ENCODE measurements around the gene TTC19. TPM values are rescaled to one million over a fixed set of nuclear protein-coding genes. Genes with fewer than 3 reads are reported as not detected.
A peak's percentile ranks its signal among the peaks of the same experiment; 100 is the strongest.

TTC19 gene, protein sequence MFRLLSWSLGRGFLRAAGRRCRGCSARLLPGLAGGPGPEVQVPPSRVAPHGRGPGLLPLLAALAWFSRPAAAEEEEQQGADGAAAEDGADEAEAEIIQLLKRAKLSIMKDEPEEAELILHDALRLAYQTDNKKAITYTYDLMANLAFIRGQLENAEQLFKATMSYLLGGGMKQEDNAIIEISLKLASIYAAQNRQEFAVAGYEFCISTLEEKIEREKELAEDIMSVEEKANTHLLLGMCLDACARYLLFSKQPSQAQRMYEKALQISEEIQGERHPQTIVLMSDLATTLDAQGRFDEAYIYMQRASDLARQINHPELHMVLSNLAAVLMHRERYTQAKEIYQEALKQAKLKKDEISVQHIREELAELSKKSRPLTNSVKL
- total RNA-seq, result 47.2 and 60.4 TPM in 2 replicates

DNA sequence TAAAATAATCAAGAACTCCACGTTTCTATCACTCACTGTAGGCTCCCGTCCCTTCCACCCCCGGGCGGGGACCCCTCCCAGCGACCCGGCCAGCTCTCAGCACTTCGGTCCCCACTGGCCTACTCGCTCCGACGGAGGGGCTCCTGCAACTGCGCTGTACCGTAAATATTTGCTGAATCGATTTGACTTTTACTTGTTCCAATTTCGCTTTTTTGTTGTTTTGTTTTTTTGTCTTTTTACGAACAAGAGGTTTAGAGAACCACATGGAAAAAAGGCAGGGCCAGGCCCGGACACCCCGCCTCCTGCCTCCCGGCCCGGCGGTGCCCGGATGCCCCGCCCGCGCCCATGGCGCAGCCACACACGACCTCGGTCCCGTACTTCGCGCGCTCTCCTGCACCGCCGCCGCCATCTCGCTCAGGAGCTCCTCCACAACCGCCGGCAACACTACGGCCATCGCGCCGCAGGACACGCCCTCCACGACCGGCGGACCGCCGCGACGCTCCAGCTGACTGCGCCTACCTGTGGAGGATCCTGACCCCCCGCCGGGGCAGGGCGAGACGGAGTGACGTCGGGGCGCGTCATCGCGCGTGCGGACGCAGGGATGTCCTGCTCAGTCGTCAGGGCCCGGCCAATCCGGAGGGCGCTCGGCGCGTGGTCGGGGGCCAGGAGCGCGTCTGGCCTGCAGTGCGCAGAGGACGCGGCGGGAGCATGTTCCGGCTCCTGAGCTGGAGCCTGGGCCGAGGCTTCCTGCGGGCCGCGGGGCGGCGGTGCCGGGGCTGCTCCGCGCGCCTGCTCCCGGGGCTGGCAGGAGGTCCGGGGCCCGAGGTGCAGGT is at the start of gene TTC19, which contains the start of gene ZSWIM7:
TTC19 (plus strand) TSS at position 684 of the 833 bp plus-strand sequence; CDS start at position 709, 25 bp downstream.
ZSWIM7 (minus strand) TSS at position 564 of the 833 bp plus-strand sequence; CDS start at position 454, 110 bp downstream.
- peak; percentile 83 for DNase-seq (ENCODE audit: low read depth, low spot score)

DNA sequence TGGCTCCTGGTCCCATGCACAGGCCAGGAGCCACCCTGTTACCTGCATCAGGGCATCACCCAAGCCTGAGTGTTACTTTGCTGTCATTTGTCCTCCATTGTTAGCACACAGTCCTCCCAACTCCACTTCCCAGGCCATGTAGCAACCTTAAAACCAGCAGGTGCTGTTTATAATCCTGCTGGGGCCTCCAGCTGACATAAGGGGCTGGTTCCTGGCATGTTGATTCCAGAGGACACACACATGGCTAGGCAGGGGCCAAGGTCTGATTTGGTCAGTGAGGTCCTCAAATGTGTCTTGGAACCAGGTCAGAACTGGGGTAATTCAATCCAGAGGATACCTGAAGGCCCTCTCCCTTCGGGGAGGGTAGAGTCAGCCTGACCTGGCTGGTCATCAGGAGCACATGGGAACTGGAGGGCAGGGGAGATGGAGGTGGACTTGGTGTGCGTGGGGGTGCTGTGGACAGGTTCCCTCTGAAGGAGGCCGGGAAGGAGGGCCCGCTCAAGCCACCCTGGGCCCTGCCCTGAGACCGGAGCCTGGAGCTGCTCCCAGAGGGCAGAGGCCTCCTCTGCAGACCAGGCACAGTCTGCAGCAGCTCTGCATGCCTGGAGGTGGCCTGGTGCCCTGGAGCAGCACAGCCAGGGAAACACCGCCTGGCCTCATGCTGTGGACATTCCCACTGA is 48.1 kb upstream of the TTC19 start:
- no peak for DNase-seq (ENCODE audit: low read depth, low spot score)

GRCh38 chr17:15952048-15952532 is 47.5 kb upstream of the TTC19 start:
- no peak for DNase-seq (ENCODE audit: low read depth, low spot score)

DNA sequence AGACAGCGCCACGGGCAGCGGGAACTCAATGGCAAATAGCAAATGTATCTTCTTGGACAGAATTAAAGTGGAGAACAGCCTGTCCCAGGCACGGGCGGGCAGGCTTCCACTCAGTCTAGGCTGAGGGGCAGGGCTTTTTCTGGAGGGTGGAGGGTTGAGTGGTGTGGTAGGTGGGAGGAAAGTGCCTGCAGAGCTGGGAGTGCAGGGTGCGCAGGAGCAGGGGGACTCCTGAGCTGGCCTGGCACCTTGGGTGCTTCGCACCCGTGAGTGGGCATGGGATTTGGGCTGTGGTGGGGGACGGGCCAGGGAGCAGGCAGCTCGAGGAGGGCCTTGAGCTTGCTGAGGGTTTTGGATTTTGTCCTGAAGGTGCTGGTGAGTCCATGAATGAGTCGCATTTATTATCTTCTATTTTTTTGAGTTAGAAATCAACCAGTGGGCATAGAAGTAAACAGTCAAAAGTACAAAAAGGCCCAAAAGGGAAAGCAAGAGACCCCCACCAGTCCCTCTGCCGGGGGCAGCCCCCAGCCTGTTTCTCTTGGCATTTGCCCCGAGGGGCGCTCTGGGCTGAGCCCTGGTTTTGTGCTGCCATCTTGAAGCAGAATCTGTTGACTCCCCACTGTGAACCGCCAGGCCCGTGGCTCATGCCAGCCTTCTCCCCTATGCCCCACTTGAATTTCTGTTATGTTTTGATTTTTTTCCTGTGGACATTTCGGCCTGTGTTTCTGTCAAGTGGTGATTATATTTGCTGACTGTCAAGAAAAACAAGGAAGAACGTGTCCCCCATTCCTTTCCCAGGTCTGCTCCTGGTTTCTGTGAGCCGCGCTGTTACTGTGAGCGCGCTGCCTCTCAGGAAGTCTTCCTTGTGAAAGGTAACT is 46.5 kb upstream of the TTC19 start:
- DNase-seq (ENCODE audit: low read depth, low spot score), result no peak

DNA sequence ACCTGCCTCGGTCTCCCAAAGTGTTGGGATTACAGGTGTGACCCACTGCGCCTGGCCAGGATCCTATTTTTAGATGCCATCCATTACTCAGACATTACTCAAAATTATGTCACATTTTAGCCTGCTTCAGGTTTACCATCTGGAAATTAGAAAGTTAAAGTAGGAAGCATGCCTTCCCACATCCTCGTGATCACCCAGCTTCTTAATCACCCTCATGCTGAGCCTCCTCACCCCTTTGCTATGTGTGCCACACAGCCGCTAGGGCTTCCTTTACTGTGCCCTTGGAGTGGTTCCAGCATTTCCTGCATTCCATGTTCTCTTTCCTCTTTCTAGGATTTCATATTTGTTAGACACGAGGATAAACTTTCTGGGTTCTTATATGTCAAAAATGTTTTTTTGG is 45.4 kb upstream of the TTC19 start:
- DNase-seq (ENCODE audit: low read depth, low spot score), result peak; percentile 89

DNA sequence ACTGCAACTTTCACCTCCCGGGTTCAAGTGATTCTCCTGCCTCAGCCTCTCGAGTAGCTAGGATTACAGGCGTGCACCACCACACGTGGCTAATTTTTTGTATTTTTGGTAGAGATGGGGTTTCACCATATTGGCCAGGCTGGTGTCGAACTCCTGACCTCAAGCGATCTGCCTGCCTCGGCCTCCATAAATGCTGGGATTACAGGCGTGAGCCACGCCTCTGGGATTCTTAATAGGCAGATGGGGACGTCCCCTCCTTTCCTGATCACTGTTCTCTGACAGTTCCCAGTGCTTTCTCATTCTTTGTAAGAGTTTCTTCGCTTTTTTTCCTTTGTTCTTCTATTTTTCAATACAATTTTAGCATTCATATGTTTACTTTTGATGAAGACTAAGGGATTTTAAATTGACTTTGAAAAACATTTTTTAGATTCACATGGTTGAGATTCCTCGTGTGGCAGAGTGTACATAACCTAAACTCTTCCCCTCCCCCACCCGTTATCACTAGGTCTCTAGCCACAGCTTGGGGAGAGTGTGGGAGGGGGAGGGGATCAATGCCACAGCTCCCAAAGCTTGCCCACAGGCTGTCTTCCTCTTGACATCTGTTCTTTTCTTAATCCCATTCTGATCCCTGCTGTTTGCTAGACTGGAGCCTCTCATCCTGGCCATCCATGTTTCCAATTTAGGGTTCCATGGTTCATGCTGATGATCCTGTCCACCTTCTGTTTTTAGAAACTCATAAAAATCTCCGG is 43.7 kb upstream of the TTC19 start:
- DNase-seq (ENCODE audit: low read depth, low spot score), result no peak

DNA sequence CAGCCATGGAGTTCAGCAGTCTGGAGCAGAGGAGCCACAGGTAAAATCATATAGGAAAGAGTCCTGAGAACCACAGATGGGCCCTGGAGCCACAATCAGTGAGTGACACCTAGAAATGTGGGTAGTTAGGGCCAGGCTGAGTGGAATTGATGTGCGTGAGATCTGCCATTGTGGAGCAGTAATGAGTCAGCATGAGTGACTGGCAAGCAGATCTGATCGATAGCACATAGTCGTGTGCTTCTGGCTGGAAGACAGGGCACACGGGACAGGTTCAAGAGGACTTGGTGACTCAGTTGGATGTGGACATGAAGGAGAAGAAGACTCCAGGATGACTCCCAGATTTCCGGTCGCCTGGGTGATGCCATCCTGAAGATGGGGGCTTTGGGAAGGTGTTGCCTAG is 42.4 kb upstream of the TTC19 start:
- DNase-seq (ENCODE audit: low read depth, low spot score), result no peak

GRCh38 chr17:15957608-15958307 is 41.9 kb upstream of the TTC19 start:
- DNase-seq (ENCODE audit: low read depth, low spot score), result no peak

- DNase-seq (ENCODE audit: low read depth, low spot score), result no peak
These were observed 41.2 kb upstream of the TTC19 start for GRCh38 chr17:15958484-15958854.

DNA sequence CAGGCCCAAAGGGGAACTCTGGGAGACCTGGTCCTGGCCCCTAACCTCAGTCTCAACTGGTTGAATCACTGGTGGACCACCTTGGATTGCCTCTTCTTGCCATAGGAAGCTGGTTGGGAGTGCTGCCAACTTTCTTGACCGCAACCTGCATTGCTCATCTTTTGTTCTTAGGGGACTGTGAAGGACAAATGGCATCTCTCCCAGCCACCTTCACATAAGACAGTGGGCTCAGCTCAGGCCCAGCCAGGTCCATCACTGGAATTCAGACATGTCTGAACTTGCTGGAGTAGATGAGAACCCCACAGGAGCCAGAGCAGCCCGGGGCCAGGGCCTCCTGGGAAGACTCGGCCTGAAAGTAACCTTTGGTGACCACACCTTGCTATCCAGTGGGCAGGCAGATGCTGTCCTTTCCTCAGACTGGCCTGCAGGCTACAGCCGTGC is 35.9 kb upstream of the TTC19 start:
- no peak for DNase-seq (ENCODE audit: low read depth, low spot score)

DNA sequence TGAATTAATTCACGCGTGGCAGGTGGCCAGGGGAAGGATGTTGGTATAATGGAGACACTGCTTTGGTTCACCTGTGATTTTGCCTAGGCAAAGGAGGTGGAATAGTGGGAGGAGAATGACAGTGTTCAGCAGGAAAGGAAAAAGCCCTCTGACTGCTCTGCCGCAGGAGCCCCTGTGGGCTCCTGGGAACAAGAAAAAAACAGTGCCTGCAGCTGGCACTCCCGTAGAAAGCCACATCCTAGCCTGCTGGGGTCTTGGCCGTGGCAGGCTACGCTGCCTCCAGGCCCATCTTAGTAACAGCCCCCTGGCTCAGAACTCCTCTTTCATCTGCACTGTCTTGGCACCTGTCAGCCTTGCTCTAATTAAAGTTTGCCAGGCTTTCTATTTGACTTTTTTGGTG is 34.1 kb upstream of the TTC19 start:
- DNase-seq (ENCODE audit: low read depth, low spot score), result no peak

DNA sequence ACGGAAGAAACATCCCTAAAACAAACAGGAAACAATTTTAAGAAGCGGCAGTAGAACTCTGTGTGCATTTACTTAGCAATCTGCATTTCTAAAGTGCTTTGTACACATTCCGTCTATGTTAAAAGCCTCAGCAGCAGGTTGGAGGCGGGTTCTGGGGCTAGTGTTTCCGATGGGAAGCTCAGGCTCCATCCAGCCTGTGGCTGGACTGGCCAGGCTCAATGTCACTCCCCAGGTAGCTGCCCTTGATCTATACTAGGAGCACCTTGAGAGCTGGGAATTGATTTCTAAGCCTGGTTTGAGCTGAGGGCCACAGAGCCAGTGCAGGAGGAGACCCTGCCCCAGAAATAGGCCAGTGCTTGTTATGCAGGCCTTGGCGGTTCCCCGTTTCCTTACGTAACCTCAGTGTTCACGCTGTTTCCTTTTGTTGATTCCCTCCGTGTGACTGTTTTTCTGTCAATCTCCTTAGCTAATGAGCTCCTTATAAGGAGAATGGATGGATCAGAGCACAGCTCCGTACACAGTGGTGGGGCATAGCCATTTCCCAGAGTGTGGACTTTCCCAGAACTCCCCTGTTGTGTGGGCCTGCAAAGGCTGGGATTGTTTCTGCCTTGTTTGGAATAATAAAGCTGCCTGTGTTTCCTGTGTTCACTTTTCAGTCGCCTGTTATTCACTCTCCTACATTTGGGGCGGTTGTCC is 33.3 kb upstream of the TTC19 start:
- no peak for DNase-seq (ENCODE audit: low read depth, low spot score)

- no peak for DNase-seq (ENCODE audit: low read depth, low spot score)
These were observed 32.8 kb upstream of the TTC19 start for GRCh38 chr17:15966879-15967248.

DNA sequence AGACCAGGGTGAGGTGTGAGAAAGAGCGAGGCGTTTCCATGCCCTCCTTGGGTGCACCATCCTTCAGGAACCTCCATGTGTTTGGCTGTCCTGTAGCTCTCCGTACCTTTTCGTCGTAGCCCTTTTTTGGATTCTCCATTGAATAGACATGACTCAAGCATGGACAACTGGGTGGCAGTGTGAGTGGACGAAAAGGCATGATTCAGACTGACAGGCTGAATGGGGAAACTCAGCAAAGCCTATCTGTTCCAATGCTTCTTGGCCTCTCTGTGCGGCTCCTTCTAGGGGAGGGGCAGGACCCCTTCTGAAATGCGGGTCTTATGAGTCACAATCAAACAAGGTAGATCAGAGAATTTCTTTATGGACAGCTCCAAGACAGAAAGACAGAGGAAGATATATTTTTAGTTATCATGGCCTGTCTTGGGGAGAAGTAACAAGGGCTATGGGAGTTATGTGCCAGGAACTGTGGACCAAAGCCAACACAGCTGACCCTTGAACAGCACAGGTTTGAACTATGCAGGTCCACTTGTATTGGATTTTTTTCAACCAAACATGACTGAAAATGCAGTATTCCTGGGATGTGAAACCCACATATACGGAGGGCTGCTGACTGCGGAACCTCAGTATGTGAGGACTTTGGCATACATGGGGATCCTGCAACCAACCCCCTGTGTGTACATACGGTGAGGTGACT is 31.8 kb upstream of the TTC19 start:
- DNase-seq (ENCODE audit: low read depth, low spot score), result no peak

DNA sequence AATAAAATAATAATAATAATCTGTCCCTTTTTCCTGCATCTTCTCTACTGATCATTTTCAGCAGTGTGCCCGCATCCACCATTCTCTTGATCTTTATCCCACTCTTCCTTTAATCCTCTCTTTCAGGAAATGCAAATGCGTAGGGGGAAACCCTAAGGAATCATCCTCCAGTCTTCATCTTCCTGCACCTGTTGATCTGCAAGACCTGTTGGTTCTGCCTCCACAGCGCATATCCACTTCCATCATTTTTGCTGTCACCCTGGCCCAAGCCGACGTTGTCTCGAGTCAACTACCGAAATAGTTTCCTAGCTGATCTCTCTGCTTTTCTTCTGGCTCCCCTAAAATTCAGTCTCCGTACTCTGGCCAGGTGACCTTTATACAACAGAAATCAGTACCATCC is 30.2 kb upstream of the TTC19 start:
- no peak for DNase-seq (ENCODE audit: low read depth, low spot score)

- DNase-seq (ENCODE audit: low read depth, low spot score), result no peak
These were observed 29.1 kb upstream of the TTC19 start for GRCh38 chr17:15970500-15970899.

GRCh38 chr17:15971098-15971678 is 28.4 kb upstream of the TTC19 start:
- no peak for DNase-seq (ENCODE audit: low read depth, low spot score)

- no peak for DNase-seq (ENCODE audit: low read depth, low spot score)
These were observed 27.7 kb upstream of the TTC19 start for GRCh38 chr17:15971882-15972281.
